ENCODE measurements around the gene YEATS4.
A peak's percentile ranks its signal among the peaks of the same experiment; 100 is the strongest.

Gene YEATS4

GRCh38 chr12:69334158-69334557, 25.4 kb upstream of the YEATS4 start:
- in situ Hi-C loops (cut with HindIII; ENCODE audit: low sequenced_read_pairs), result no loop called here
- TF ChIP-seq, protein P1, sequence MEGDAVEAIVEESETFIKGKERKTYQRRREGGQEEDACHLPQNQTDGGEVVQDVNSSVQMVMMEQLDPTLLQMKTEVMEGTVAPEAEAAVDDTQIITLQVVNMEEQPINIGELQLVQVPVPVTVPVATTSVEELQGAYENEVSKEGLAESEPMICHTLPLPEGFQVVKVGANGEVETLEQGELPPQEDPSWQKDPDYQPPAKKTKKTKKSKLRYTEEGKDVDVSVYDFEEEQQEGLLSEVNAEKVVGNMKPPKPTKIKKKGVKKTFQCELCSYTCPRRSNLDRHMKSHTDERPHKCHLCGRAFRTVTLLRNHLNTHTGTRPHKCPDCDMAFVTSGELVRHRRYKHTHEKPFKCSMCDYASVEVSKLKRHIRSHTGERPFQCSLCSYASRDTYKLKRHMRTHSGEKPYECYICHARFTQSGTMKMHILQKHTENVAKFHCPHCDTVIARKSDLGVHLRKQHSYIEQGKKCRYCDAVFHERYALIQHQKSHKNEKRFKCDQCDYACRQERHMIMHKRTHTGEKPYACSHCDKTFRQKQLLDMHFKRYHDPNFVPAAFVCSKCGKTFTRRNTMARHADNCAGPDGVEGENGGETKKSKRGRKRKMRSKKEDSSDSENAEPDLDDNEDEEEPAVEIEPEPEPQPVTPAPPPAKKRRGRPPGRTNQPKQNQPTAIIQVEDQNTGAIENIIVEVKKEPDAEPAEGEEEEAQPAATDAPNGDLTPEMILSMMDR (IDR thresholded peaks at IDR 0.05; ENCODE audit: low read depth, low read length), result no peak
- DNase-seq (ENCODE audit: low read depth, low spot score), result no peak
- H3K4me3 ChIP-seq (ENCODE audit: low read depth, low read length), result no peak overlapping the region

- in situ Hi-C loops (cut with HindIII; ENCODE audit: low sequenced_read_pairs), result no loop called here
- H3K4me3 ChIP-seq (ENCODE audit: low read depth, low read length), result no peak overlapping the region
- no peak for DNase-seq (ENCODE audit: low read depth, low spot score)
- TF ChIP-seq, protein P1 (IDR thresholded peaks at IDR 0.05; ENCODE audit: low read depth, low read length), result no peak
Observed at GRCh38 chr12:69337311-69338090, 22.0 kb upstream of the YEATS4 start.

DNA sequence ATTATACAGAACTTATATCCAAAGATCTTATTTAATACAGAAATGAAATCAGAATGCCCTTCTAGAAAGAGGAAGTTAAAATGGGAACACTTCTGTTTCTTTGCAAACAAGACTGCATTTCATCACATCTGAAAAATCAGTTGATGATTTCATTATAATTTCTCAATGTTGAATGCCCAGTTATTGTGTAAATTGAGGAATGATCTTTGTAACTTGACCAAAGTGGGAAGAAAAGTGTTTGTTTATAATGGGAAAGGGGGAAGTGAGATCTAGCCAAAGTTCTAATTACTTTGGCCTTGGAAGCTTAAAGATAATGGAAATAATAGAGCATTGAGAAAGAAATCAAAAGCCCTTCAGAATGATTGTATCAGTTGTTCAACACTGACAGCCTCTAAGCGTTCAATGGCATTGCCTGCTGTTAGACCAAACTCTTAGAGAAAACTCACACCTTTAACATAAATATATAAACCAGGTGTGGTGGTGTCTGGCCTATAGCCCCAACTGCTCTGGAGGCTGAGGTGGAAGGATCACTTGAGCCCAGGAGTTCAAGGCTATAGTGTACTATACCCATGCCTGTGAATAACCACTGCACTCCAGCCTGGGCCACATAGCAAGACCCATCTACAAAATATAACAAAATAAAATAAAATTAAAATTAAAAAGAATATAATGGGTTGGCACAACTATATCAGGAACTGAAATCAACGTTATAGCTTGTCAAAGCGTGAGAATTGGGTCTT, 21.3 kb upstream of the YEATS4 start:
- H3K4me3 ChIP-seq (ENCODE audit: low read depth, low read length), result no peak overlapping the region
- in situ Hi-C loops (cut with HindIII; ENCODE audit: low sequenced_read_pairs), result no loop called here
- TF ChIP-seq, protein P1 (IDR thresholded peaks at IDR 0.05; ENCODE audit: low read depth, low read length), result no peak
- no peak for DNase-seq (ENCODE audit: low read depth, low spot score)

DNA sequence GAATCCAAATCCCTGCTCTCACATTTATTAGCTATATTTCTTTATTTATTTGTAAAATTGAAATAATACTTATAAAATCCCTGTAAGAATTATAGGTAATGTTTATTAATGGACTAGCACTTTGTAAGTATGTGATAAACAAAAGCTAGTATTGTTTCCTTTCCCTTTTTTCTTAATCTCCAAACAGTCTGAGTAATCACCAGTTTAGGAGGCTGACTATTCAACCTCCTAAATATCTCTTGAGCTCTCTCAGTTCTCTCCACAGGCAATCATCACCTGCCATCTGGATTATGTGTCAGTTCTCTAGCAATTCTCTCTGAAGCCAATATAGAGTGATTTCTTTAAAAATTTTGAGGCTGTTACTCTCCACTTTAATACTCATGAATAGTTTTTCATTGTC, 20.6 kb upstream of the YEATS4 start:
- in situ Hi-C loops (cut with HindIII; ENCODE audit: low sequenced_read_pairs), result no loop called here
- no peak overlapping the region for H3K4me3 ChIP-seq (ENCODE audit: low read depth, low read length)
- no peak for DNase-seq (ENCODE audit: low read depth, low spot score)
- TF ChIP-seq, protein P1 (IDR thresholded peaks at IDR 0.05; ENCODE audit: low read depth, low read length), result no peak

- TF ChIP-seq, protein P1 (IDR thresholded peaks at IDR 0.05; ENCODE audit: low read depth, low read length), result no peak
- DNase-seq (ENCODE audit: low read depth, low spot score), result no peak
- in situ Hi-C loops (cut with HindIII; ENCODE audit: low sequenced_read_pairs), result no loop called here
- H3K4me3 ChIP-seq (ENCODE audit: low read depth, low read length), result no peak overlapping the region
Observed at GRCh38 chr12:69339999-69340398, 19.5 kb upstream of the YEATS4 start.

- H3K4me3 ChIP-seq (ENCODE audit: low read depth, low read length), result no peak overlapping the region
- in situ Hi-C loops (cut with HindIII; ENCODE audit: low sequenced_read_pairs), result no loop called here
- DNase-seq (ENCODE audit: low read depth, low spot score), result peak; percentile 3
- TF ChIP-seq, protein P1 (IDR thresholded peaks at IDR 0.05; ENCODE audit: low read depth, low read length), result no peak
Observed at GRCh38 chr12:69341328-69341727, 18.2 kb upstream of the YEATS4 start.

Measured in astrocyte of the spinal cord (primary cell).